HG03139 (cell line): ENCODE data around the gene PNISR.

ENCODE experiments used
- ATAC-seq: cut with Tn5 transposase; IDR thresholded peaks from one replicate; pipeline ENCODE4 v1.9.1; 2021; ENCODE audit not compliant: unreplicated experiment

PNISR gene

DNA sequence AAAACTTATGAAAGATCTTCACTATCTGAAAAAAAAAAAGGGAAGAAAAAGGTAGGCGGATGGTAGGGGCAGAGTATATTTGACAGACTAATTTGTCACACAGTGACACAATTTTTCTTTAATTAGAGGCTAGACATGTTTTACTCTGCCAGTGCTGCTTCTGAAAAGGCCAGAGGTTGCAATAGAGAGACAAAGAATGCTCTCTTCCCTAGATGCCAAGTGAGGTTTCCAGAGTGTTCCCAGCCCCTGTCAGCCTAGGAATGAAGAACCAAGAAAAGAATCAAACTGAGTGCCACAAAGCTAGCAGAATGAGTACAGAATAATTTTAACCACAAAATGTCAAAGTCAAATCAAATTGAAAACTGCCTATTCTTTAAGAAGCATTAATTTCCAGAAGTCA is 13.0 kb downstream of the PNISR start:
- ATAC-seq, result no peak

DNA sequence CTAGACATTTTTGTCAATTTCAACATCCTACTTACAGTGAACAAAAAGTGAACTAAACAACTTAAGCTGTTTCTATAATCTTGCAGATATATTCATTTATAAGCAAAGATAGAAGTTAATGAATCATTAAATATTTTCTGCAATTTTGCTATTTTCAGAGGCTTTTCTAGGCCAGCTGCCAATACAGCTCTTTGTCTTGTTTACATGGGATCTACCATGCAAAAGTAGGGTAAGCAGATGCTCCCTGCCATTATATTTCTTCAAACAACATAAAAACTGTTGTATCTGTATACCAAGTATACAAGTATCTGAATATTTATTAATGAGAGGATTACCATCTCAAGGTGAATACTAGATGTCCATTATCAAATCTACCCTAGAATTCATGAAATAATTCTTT is 15.4 kb downstream of the PNISR start:
- no peak for ATAC-seq

DNA sequence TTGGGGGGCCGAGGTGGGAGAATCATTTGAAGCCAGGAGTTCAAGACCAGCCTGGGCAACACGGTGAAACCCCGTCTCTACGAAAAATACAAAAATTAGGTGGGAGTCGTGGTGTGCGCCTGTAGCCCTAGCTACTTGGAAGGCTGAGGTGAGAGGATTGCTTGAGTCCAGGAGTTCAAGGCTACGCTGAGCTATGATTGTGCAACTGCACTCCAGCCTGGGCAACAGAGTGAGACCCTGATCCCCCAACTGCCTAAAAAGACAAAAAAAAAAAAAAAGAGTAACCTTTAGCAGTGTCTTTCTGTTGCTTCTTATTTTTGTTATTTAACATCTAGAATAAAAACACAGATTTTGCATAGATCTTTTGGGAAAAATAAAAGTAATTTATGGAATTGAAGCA is 18.0 kb downstream of the PNISR start:
- no peak for ATAC-seq

DNA sequence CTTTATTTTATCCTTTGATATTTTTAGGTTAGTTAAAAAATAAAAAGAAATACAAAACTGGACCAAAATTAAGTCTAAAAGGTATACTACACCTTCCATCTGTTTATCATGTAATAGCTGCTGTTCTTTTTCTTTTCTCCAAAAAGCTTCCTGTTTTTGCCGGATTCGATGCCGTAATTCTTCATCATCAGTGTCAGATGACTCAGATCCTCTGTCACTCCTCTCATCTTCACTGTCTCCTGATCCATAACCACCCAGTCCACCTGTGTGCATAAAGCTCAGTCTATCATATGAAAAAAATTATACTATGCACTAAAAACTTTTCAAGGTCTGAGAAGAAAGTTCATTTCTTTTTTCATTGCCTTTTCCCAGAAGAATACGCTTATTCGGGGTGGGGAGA is 22.7 kb downstream of the PNISR start:
- ATAC-seq, result no peak

DNA sequence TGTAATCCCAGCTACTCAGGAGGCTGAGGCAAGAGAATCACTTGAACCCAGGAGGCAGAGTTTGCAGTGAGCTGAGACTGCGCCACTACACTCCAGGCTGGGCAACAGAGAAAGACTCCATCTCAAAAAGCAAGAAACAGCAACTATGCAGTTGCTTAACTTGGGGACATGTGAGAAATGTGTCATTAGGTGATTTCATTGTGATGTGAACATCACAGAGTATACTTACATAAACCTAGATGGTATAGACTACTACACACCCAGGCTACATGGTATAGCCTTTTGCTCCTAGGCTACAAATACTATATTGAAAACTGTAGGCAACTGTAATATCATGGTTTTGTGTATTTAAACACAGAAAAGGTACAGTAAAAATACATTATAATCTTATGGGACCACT is 27.8 kb downstream of the PNISR start:
- no peak for ATAC-seq

DNA sequence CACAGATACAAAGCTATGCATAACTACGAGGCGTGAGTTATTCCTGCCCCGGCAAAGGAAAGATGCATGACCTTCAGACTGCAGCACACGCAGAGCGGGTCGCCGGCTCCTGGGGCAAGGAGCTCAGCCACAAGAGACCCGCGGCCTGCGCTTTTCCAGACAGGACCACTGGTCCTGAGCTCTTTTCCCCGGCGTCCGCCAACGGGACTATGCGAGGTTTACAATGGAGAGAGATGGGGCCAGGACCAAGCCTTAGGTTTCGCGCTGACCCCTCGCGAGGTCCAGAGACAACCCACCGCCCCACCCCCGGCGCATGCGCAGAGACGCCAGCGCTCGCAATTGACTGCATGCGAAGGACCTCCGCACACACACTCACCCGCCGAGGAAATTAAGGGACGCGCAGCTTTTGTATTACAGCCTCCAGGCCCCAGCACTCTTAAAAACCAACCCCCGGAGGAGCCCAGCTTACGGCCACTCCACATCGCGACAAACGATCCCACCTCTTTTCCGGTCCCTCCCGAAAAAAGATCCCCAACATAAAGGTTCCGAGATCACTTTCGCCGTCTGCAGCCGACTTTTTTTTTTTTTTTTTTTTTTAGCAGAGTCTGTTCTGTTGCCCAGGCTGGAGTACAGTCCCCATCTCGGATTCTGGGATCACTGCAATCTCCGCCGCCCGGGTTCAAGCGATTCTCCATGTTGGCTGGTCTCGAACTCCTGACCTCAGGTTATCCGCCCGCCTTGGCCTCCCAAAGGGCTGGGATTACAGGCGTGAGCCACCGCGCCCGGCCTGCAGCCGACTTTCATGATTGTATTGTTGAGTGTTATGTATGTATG is 31.2 kb downstream of the PNISR start, which contains the start of gene COQ3:
Gene COQ3 (minus strand): TSS at position 498 of the 834 bp plus-strand sequence. CDS start 16 bp downstream, at position 482.
- peak; percentile 81 for ATAC-seq

DNA sequence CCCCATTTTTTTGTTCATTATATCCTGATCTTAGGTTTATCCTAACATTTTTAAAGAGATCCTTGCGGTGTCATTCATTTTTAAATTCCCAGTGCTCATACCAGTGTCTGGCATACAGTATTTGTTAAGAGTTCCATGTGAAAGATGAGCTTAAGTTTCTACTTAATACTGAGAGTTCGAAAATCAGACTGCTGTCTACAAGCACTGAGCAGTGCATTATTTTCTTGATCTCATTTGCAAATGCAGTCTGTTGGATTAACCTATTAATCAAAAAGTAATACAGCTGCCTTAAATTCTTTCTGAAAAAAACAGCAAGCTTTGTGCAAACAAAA is 31.8 kb downstream of the PNISR start:
- ATAC-seq, result peak; percentile 21

DNA sequence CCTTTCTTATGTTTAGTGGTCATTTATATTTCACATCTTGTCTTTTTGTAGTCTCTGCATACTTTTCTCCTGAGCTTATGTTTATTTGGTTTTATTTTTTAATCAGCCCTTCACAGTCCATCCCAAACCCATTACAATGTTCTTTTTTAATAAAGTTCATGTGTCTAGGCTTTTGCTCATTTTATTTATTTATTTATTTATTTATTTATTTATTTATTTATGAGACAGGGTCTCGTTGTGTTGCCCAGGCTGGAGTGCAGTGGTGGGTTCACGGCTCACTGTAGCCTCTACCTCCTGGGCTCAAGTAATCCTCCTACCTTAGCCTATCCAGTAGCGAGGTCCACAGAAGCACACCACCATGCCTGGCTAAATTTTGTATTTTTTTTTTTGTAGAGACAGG is 34.2 kb downstream of the PNISR start:
- ATAC-seq, result no peak

DNA sequence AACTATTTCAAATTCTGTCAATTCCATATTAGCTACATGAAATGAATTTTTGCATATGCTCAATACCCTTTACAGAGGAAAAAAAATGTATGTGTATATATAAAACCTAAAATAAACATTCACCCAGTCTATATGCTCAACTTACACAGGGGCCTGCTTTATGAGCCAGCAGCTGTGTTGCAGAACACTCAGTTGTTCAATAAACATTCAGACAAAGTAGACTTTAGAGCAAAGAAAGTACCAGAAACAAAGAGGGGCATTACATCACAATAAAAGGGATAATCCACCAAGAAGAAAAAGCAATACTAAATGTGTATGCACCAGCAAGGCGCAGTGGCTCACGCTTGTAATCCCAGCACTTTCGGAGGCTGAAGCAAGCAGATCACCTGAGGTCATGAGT is 40.6 kb downstream of the PNISR start:
- no peak for ATAC-seq

DNA sequence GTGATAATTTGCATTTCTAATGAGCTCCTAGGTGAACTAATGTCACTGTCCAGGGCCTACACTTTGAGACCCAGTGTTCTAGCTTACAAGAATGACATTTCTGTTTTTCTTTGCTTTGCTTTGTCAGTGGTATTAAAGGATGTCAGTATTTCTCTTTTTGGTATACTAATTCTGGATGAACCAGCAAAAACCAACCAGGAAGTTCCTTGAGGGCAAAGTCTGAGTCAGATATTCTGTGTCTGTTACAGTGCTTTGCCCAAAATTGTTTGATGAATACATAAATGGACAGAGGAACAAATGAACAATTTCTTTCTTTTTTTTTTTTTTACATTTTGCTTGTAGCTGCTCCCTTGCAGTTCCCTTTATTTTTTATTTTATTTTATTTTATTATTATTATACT is 46.5 kb downstream of the PNISR start:
- no peak for ATAC-seq

DNA sequence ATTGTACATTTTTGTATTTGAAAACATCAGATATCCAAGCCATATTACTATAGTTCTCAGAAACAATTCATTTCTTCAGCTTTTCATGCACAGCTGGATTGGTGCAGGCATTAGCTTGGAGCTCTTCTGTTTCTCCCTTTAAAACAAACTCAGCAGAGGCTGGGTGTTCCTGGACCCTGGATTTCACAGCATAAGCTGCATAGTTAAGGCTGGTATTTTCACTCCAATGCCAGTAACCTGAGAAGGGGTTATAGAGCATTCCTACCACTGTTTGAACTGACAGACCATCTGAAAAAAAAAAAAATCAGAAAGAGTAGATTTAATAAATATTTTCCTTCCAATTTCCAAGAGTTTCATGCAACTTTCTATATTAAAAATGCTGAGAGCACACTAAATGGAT is 55.6 kb downstream of the PNISR start:
- ATAC-seq, result no peak

DNA sequence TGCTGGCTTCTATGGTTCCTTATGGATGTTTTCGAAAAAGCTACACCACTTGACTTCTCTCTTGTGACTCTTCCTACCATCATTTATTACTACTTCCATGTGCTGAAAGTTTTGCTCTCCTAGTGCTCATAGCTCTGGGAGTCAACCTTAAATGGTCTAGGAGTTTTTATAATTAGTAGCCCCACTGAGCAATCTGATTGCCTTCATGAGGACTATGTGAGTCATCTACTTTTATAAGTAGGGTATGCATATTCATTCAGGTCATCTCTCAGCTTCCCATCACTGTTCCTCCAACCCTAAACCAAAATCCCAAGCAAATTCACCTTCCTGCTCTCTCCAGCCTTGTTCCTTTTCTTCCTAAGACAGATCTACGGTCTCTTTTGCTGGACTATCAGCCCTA is 58.3 kb downstream of the PNISR start:
- no peak for ATAC-seq

DNA sequence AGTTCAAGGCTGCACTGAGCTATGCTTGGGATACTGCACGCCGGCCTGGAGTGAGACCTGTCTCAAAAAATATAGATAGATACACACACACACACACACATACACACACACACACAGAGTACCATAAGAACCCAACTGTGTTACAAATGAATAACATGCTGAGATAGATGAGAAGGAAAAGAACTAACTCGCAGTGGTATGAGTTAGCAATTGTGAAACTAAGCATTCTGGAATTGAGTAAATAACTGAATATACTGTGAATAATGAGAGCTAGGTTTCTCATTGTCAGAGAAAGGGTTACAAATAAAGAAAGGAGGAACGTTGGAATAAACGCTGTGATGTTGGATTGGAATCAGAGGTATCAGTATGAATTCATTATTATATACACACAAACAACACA is 61.1 kb downstream of the PNISR start:
- ATAC-seq, result peak; percentile 69

DNA sequence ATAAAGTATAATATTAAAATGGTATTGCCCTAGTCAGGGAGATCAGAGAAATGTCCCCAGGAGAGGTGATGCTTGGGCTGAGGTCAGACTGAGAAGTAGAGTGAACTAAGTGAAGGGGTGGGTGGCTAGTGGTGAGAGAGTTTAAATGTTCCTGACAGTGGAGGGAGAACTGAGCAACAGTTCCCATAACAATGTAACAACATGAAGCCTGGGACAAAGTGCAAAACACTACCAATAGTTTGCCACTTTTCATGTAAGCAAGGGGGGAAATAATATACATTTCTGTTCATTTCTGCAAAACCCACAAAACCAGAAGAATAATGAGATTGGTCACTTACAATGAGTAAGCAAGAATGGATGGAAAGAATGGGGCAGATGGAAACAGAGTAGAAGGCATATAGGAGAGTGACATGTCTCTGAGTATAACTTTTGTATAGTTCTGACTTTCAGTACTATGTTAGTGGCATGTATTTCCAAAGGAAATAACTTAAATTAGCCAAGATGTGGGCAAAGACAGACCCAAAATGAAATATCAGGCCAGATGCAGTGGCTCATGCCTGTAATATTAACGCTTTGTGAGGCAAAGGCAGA is 62.3 kb downstream of the PNISR start:
- ATAC-seq, result no peak

DNA sequence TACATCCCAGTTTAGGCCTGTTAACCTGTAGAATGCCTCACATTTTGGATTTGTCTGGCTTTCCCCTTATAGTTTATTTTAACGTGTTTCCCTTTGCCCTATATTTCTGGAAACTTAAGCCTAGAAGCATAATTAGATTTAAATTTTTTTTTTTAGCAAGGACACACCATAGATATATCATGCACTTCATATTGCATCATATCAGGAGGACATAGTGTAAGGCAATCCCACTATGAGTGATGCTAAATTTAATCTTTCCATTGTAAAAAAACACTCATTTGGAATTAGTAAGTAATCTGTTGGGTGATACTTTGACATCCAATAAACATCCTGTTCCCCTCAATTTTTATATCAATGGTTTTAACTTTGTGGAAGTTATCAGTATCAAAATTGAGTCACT is 65.3 kb downstream of the PNISR start:
- no peak for ATAC-seq

DNA sequence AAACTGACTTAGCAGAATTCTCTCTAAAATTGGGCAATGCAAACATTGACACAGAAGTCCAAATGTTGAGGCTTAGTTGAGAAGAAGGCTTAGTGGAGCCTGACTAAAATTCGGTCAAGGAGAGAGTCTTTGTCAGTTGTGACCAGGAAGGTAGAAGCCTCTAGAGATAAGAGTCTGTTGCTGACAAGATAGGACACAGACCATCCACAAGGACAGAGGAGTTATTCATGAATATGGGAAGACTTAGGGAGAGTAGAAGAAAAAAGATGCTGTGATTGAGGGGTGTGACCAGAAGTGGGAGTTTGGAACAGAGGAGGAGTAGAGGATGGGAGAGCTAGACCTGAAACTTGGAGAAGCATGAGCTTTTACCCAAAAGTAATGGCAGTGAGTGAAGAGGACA is 68.5 kb downstream of the PNISR start:
- ATAC-seq, result no peak

DNA sequence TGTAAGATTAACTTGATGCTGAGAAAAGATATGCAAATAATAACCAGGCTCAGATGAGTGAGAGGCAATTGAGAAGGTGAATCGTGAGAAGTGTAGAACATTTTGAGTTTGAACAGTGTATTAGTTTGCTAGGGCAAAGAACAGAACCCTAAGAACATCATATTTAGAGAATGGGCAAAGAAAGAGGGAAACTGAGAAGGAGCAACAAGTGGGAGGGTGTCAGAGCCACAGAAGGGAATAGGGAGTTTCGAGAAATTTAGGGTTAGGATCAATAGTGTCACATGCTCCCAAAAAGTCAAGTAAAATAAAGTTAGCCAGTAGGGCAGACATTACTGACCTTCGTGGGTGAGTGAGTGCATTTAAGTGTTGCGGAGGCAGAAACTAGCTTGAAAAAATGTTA is 70.1 kb downstream of the PNISR start:
- no peak for ATAC-seq

DNA sequence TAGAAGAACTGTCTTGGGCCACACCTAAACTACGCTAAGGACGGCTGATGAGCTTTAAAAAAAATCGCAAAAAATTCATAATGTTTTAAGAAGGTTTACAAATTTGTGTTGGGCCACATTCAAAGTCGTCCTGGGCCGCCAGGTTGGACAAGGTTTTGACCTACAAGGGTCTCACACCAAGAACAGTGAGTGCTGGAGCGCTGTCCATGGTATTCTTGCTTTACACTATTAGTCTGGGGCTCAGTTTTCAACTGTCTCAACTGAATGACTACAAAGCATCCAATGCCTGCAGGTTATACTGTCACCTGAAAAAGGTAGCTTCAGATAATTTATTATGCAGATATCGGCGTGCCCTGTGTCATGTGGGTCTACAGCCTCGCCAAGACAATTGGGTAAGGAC is 72.0 kb downstream of the PNISR start:
- ATAC-seq, result no peak

DNA sequence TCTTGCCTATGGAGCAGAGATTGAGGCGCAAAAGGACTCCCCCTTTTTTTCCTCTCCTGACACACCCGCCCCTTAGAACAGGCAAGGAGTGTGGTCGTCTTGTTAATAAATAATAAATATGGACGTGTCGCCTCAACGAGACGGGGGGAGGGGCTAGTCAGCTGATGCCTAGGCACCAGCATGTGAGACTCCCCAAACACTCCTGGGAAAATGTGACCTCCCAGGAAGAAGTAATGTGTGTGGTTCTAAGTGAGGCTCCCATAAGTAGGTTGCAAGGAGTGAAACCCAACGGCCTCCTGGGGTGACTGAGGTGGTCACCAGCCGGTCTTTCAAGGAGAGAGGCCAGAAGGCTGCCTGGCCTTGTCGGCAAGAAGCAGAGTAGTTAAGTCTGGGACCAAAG is 74.5 kb downstream of the PNISR start:
- ATAC-seq, result no peak

DNA sequence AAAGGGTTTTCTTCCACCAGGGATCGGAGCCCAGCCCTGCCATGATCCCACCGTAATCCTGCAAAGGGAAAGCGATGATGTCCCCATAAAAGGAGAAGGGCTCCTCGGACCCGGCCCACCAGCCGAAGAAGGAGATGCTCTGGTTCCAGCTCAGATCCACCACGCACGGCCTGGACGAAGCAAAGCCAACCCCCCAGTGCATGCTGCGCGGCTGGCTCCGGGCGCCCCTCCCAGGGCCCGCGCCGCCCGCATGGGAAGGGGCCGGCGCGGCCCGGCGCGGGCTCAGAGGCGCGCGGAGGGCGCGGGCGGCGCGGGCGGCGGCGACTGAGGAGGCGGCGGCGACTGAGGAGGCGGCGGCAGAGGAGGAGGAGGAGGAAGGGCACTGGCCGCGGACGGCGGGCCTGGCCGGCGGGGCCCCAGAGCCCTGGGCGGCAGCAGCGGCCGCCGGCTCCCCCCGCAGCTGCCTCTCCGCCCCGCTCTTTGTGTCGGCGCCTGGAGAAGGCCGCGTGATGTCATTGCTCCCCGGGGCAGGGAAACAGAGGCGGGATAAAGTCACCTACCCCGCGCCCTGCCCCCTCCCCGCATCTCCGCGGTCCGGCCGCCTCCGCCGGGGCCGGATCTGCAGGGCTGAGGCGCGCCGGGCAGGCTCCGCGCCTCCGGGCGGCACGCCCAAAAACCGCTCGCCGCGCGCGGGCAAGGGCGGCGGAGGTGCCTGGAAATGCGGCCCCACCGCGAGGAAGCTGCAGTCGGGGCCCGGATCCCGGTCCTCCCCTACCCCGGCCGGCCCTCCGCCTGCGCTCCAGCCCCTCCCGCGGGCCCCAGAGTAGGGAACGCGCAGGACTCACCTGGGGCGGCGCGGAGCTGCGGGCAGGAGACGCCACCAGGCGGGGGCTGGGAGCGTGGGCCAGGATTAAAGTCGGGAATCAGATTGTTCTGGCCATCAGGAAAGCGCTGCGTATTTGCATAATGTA is 75.7 kb downstream of the PNISR start, which contains the start of gene FAXC:
Gene FAXC (minus strand): TSS at position 504 of the 971 bp plus-strand sequence. CDS start 302 bp downstream, at position 202.
- ATAC-seq, result peak; percentile 62
